Ascending aorta (tissue), 2 donors: ENCODE data around the gene RSPO1. TPM values are rescaled to one million over a fixed set of nuclear protein-coding genes. Genes with fewer than 3 reads are reported as not detected.

Experiments used
- DNase-seq, 2 donors: peaks; one replicate each; pipeline ENCODE4 v3.0.0-alpha.2; 2019; ENCODE audit warnings: low spot score in 2 of 2
- H3K27ac ChIP-seq, 2 donors: fragments of 200-600 bp; sonication (generic); one replicate each; pipeline ENCODE4 v1.5.1; 2016 to 2017; ENCODE audit warnings: mild to moderate bottlenecking in 1 of 2
- H3K27me3 ChIP-seq: fragments of 200-600 bp; sonication (generic); one replicate; pipeline ENCODE4 v1.5.1; 2017
- H3K36me3 ChIP-seq, 2 donors: fragments of 200-600 bp; sonication (generic); one replicate each; pipeline ENCODE4 v1.5.1; 2016
- H3K4me1 ChIP-seq, 2 donors: fragments of 200-600 bp; sonication (generic); one replicate each; pipeline ENCODE4 v1.5.1; 2016 to 2017; ENCODE audit warnings: mild to moderate bottlenecking in 1 of 2
- H3K4me3 ChIP-seq, 2 donors: fragments of 200-600 bp; sonication (generic); one replicate each; pipeline ENCODE4 v1.5.1; 2016 to 2017; ENCODE audit warnings: mild to moderate bottlenecking in 1 of 2
- H3K9me3 ChIP-seq, 2 donors: fragments of 200-600 bp; sonication (generic); one replicate each; pipeline ENCODE4 v1.5.1; 2016
- CTCF ChIP-seq, 3 experiments: fragments of 200-600 bp in 2 of 3; fragments of 450-650 bp in 1 of 3; sonication (generic) in 2 of 3; IDR thresholded peaks; one replicate each; pipeline ENCODE4 v1.5.1; 2016 to 2019; ENCODE audit warnings: antibody characterized with exemption in 3 of 3, mild to moderate bottlenecking in 1 of 3, moderate library complexity in 1 of 3
- intact Hi-C: fragments of 100-400 bp; cut with DNase I; formaldehyde crosslinking; loops from one replicate; pipeline ENCODE4 v1.15.1; 2023
- total RNA-seq: library from RNA; depleted of rRNA; stranded (reverse); fragments of >200 nt; gene quantifications from one replicate; pipeline ENCODE4 v1.1.0, GENCODE V29; 2016

The RSPO1 gene
- total RNA-seq, 1 donor from 2014 or later = not detected

- no peak for TF ChIP-seq CTCF (IDR thresholded peaks at IDR 0.05)
- Histone ChIP-seq H3K27me3 (peaks cover 12% of the 10 kb centered on the region), H3K4me3 (no peak overlapping the region), H3K36me3 (no peaks in the 10 kb centered on the region), H3K4me1 (peaks cover 0 to 2% of the 10 kb centered on the region in 2 donors), H3K9me3 (no peaks in the 10 kb centered on the region), H3K27ac (no peak overlapping the region)
- no peak for DNase-seq
- intact Hi-C loops = no loop called here
Measured at GRCh38 chr1:37629008-37629407, 5.7 kb downstream of the RSPO1 start.

GRCh38 chr1:37628026-37628556 lies 6.6 kb downstream of the RSPO1 start:
- Histone ChIP-seq H3K27ac (no peak overlapping the region), H3K4me3 (no peak overlapping the region), H3K36me3 (no peaks in the 10 kb centered on the region), H3K9me3 (no peaks in the 10 kb centered on the region), H3K27me3 (peaks cover 12% of the 10 kb centered on the region), H3K4me1 (no peaks in the 10 kb centered on the region)
- no peak for TF ChIP-seq CTCF (IDR thresholded peaks at IDR 0.05)
- no peak for DNase-seq
- intact Hi-C loops = no loop called here

- intact Hi-C loops = no loop called here
- Histone ChIP-seq H3K4me1 (no peaks in the 10 kb centered on the region), H3K9me3 (no peaks in the 10 kb centered on the region), H3K4me3 (no peak overlapping the region), H3K27ac (no peak overlapping the region), H3K27me3 (no peaks in the 10 kb centered on the region), H3K36me3 (no peaks in the 10 kb centered on the region)
- DNase-seq = no peak
- TF ChIP-seq CTCF (IDR thresholded peaks at IDR 0.05) = no peak
Measured at GRCh38 chr1:37622131-37622530, 12.6 kb downstream of the RSPO1 start.

GRCh38 chr1:37621326-37621870 lies 13.3 kb downstream of the RSPO1 start:
- H3K4me1 ChIP-seq = no peaks in the 10 kb centered on the region
- H3K27me3 ChIP-seq = no peaks in the 10 kb centered on the region
- no peak overlapping the region for H3K4me3 ChIP-seq
- H3K9me3 ChIP-seq = no peaks in the 10 kb centered on the region
- no peak for TF ChIP-seq CTCF (IDR thresholded peaks at IDR 0.05)
- no peaks in the 10 kb centered on the region for H3K36me3 ChIP-seq
- no peak for DNase-seq
- intact Hi-C loops = no loop called here
- H3K27ac ChIP-seq = no peak overlapping the region

GRCh38 chr1:37620707-37621106 lies 14.0 kb downstream of the RSPO1 start:
- intact Hi-C loops = no loop called here
- Histone ChIP-seq H3K9me3 (no peaks in the 10 kb centered on the region), H3K27me3 (no peaks in the 10 kb centered on the region), H3K27ac (no peak overlapping the region), H3K4me1 (no peaks in the 10 kb centered on the region), H3K4me3 (no peak overlapping the region), H3K36me3 (no peaks in the 10 kb centered on the region)
- DNase-seq = no peak
- TF ChIP-seq CTCF (IDR thresholded peaks at IDR 0.05) = no peak

GRCh38 chr1:37616330-37616729 lies 18.4 kb downstream of the RSPO1 start:
- Histone ChIP-seq H3K27ac (no peak overlapping the region), H3K4me3 (no peak overlapping the region), H3K27me3 (no peaks in the 10 kb centered on the region), H3K36me3 (no peaks in the 10 kb centered on the region), H3K9me3 (no peaks in the 10 kb centered on the region), H3K4me1 (no peaks in the 10 kb centered on the region)
- TF ChIP-seq CTCF (IDR thresholded peaks at IDR 0.05) = no peak
- DNase-seq = no peak
- intact Hi-C loops = no loop called here
